ENCODE measurements around the gene HECW1.

DNA sequence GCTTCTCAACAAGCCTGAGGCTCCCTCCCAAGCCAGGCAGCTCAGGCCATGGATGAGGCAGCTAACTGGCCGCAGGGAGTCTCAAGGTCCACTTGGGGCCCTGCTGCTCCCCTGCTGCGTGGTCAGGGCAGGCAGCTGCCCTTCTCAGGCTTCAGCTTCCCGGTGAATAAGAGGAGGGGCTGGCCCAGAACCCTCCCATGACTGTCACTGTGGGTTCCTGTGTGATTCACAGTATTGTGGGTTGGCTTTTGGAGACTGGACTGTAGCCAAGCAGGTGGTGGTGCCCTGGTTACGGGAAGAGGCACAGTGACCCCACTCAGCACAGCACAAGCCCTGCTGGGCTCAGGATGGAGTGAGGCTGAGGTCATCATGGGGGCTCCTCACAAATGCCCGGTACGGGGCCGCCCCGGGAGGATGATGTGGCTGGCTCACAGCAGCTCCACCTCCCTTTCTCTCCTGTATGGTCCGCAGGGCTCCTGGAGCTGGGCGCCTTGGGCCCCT lies 189.8 kb downstream of the HECW1 start:
- TF ChIP-seq EZH2 (IDR thresholded peaks at IDR 0.05) (no peak), EZH2phosphoT487 (IDR thresholded peaks at IDR 0.05) (no peak)
- TF ChIP-seq, protein P1, sequence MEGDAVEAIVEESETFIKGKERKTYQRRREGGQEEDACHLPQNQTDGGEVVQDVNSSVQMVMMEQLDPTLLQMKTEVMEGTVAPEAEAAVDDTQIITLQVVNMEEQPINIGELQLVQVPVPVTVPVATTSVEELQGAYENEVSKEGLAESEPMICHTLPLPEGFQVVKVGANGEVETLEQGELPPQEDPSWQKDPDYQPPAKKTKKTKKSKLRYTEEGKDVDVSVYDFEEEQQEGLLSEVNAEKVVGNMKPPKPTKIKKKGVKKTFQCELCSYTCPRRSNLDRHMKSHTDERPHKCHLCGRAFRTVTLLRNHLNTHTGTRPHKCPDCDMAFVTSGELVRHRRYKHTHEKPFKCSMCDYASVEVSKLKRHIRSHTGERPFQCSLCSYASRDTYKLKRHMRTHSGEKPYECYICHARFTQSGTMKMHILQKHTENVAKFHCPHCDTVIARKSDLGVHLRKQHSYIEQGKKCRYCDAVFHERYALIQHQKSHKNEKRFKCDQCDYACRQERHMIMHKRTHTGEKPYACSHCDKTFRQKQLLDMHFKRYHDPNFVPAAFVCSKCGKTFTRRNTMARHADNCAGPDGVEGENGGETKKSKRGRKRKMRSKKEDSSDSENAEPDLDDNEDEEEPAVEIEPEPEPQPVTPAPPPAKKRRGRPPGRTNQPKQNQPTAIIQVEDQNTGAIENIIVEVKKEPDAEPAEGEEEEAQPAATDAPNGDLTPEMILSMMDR (IDR thresholded peaks at IDR 0.05) = no peak

Data from neural progenitor cell (in vitro differentiated cells).